HG03520 (cell line): ENCODE results near the gene MGAT4C.
"Not testable (repeated sequence)": the region's sequence is repeated elsewhere in the genome, so short reads cannot be mapped to it uniquely, and the experiment has no call there.

Source experiments
- ATAC-seq: cut with Tn5 transposase; IDR thresholded peaks from one replicate; pipeline ENCODE4 v1.9.1; 2021; ENCODE audit warnings: mild to moderate bottlenecking, moderate library complexity; ENCODE audit not compliant: unreplicated experiment

MGAT4C gene

DNA sequence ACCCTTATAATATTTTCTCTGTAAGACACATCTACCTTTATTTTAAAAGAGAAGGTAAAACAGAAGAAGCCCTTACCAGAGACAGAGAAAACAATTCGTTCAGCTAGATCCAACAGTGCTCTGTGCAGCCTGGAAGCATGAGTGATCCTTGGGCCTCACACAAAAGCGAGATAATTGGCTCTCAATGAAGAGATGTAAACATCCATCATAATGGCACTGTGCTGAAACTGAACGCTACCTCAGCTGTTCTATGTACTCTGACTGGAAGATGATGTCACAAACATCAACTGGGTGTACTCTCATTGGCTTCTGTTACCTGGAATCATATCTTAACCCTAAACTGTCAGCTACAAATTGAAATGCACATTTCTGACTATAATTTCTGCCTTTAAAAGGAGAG, at the start of gene MGAT4C:
MGAT4C (minus strand) TSS at position 229 of the 400 bp plus-strand sequence.
- ATAC-seq = no peak

DNA sequence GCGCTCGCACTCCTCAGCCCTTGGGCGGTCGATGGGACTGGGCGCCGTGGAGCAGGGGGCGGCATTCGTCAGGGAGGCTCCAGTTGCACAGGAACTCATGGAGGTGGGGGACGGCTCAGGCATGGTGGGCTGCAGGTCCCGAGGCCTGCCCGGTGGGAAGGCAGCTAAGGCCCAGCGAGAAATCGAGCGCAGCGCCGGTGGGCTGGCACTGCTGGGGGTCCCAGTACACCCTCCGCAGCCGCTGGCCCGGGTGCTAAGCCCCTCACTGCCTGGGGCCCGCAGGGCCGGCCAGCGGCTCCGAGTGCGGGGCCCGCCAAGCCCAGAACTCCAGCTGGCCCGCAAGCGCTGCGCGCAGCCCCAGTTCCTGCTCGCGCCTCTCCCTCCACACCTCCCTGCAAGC, 40.2 kb upstream of the MGAT4C start:
- not testable (repeated sequence) for ATAC-seq

DNA sequence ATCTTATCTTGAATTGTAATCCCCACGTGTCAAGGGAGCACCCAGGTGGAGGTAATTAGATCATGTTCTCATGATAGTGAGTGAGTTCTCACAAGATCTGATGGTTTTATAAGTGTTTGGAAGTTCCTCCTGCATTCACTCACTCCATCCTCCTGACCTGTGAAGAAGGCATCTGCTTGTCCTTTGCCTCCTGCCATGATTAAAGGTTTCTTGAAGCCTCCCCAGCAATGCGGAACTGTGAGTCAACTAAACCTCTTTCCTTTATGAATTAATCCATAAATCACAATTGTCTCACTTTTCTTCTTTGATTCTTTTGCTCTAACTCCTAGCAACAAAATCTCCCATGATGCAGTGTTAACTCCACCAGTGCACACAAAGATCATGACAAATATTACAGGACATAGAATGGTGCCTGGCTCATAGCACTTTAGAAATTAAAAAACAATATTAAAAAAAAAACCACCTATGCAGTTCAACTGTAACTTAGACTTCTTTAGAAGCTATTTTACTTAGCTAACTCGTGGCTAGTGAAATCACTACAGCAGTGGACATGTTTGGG, 37.6 kb upstream of the MGAT4C start:
- no peak for ATAC-seq

DNA sequence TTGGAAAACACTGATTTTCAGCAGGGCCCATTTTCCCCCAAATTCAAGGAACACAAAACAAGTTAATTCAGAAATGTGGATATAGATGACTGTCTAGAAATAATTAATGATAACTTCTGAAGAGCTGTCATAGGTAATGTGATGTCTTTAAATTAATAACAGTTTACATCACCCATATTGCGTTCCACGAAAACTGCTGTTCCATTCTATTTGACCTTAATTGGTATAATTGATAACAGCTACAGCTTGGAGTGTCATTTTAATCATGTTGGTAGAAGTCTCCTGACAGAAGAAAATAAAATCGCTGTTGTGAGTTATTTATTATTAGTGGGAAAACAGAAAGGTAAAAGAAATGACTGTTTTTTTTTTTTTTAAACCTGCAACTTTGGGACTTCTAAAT, 36.3 kb upstream of the MGAT4C start:
- no peak for ATAC-seq

DNA sequence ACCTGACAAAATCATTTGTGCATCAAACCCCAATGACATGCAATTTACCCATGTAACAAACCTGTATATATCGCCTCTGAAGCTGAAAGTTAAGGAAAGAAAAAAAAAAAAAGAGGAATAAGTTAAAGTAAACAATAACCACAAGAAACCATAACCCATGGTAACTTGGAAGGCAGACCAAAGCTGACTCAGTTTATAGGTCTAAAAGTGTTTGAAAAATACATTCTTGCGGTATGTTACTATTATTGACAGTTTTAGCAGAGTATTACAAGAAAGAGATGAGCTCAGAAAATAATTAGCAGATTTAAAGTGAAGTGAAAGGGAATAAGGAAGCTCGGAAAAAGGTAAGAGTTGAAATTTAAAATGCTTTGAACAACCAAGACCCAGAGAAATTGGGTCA, 34.4 kb upstream of the MGAT4C start:
- no peak for ATAC-seq

DNA sequence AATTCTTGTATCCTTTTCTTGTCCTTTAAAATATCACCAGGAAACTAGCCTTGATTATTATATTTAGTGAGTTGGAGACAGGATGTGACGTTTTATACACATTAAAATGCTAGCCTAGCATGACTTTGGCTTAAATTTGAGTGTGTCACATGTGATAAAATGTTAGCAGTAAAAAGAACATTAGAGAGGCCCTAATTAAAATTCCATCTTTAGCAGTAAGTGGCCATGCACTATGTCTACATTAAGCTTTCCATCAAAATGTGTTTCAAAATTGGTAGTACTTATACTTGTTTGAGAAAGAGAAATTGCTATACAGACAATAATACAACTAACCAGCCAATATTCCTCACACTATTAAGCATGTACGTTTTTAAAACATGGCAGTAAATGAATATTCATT, 29.9 kb upstream of the MGAT4C start:
- ATAC-seq = no peak

DNA sequence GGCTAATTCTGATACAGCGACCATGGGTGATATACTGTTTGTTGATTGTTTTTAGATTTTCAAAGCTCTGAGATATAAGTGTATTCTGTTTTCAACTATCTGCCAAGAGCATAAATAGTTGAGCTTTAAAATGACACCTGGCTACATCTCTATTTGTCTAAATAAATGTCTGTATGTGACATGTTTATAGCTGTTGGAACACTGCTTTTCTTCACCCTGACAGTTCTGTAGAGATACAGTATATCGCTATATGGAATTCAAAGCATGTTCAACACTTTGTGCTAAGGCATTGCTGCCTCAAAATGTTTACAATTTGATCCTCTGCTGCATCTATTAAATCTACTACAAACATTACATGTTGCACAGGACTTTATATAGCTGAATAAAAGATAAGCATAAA, 27.4 kb upstream of the MGAT4C start:
- ATAC-seq = no peak

DNA sequence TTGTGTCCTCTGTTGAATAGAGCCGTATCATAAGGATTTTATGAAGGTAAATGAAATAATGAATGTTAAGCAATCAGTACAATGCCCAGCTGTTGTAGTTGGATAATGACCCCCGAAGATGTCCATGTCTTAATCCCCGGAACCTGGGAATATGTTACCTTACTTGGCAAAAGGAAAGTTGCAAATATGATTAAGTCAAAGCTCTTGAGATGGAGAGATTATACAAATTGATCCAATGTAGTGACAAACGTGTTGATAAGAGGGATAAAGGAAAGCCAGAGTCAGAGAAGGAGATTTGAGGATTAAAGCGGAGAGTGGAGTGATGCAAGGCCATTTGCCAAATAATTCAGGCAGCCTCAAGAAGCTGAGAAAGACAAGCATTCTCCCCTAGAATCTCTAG, 19.2 kb upstream of the MGAT4C start:
- no peak for ATAC-seq

DNA sequence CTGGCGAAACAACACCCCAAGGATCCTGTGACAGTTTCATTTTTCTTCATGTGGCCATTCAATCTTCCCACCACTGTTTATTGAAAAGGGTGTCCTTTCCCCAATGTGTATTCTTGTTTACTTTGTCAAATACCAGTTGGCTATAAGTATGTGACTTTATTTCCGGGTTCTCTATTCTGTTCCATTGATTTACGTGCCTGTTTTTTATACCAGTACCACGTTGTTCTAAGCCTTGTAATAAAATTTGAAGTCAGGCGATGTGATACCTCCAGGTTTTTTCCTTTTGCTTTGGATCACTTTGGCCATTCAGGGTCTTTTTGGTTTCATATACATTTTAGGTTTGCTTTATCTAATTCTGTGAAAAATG, 9.1 kb upstream of the MGAT4C start:
- no peak for ATAC-seq

DNA sequence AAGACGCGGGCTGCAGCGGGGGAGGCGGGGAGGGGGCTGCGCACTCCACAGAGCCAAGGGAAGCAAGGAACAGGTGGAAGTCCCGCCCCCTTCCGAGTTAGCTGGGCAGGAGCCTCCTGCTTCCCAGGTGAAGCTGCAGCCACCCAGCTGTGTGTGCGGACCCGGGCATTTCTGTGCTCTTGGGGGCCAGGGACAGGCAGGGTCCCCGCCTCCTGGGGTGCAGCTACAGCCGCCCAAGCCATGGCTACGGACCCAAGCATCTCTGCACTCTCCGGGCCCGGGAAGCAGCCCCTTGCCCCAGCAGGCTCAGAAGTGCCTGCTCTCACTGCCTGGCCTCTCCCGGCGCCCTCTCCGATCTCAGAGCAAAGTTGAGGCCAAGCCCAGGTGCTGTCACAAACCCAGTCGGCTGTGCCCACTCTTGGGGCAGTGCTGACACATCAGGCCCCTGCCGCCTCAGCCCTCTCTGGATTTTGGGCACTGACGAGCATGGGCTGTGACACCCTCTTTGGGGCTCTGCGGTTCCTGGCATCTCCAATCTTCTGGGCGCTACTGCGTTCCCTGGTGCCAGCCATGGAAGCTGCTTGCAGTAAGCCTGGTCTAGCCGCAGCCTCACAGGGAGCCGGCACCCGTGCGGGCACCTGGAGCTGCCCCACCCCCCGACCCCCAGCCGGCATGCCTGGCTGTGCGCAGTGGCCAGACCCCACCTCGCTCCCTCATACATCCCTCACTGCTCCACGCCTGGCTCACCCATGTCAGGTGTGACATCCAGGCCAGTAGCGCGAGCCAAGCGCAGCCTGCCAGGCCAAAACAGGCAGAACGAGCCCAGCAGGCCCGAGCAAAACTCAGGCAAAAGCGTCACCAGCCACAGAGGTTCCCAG, 8.5 kb upstream of the MGAT4C start:
- no peak for ATAC-seq

DNA sequence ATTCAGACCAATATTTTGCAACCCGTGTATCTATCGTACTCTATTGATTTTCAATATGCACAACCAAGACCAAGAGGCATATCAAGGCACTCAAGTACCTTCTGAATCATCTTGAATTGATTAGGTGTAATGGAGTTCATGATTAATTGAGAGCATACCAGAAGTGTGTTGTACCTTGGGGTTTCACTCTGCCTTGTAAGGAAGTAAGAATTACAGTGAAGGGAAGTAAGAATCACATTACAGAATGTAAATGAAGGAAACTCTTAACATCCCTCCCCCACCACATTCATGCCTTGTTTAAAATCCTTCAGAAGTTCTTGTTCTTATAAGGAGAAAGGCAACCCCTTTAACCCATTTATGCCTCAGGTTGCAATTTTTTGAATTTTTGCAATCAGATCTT, 5.4 kb upstream of the MGAT4C start:
- ATAC-seq = no peak

DNA sequence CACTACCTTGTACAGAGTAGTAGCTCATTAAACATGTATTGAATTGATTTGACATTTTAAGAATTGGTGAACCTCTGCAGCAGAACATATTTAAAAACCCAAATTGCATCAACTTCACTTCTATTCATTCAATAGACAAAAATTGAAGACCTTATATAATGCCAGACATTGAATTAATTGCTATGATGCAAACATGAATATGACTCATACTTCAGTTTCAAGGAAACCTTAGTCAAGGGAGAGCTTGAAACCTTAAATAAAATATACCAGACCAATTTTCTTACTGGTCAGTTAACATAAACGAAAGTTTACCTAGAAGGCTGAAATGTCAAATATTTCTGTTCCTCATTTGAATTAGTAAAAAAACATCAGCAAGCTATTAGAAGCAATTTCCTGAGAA, 5.0 kb upstream of the MGAT4C start:
- no peak for ATAC-seq

DNA sequence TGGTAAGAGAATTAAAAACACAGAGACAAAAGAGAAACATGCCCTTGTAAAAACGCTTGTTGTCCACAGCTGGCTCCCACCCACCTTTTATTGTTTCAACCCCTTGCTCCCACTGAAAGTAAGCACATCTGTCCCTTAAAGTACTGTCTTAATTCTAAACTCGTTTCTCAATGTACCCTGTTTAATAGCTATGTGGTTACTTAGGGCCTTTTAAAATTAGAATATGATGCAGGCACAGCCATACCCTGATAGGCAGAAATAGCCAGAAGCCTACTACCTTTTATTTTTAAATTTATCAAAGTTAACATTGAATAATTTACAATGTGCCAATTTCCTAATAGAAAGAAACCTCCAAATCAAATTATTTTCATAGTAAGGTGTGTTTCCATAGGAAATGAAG, 4.0 kb upstream of the MGAT4C start:
- ATAC-seq = no peak

DNA sequence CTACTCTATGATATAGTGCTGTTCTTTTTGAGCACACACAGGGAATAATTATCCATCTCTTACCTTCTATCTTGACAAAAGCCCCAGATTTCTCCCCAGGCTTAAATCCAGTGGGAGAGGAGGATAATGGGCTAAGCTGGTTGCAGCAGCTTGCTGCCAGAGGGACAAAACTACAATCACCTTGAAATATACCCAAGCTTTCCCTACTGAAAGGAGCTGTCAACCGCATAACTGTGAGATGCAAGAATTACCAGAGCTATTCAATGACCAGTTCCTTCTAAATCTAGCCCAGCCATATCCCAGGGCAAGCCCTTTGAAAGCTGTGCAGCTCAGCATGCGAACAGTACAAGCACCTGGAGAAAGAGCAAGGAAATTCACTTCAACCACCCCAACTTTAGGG, 943 bp upstream of the MGAT4C start:
- ATAC-seq = no peak

DNA sequence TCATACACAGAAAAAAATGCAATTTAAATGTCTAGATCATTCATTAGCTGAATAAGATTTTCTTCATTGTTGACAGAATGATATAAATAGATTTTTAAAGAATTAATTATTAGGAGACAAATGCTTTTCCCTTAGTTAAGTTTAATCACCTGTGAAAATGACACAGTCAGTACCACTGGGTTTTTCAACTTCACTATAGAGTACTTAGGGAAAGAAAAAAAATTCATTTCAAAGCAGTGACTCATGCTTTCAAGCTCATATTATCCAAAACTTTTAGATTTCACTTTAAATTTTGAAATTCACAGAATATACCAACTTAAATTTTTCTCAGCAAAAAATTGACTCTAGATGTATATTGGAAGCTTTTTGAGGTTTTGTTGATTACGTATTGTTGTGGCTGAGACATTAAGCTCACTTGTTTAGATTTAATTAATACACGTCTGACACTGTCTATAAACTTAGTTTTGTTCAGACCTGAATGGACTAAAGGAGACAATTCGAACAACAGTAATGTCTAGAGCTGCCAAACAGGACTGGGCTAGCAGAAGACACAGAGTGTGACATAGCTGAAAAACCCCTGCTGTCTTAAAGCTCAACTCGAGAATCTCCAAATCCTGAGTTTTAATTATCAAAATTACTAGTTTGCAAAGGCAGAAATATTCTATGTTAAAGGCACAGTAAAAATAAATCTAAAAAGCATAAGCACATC, 1.6 kb downstream of the MGAT4C start:
- ATAC-seq = no peak

DNA sequence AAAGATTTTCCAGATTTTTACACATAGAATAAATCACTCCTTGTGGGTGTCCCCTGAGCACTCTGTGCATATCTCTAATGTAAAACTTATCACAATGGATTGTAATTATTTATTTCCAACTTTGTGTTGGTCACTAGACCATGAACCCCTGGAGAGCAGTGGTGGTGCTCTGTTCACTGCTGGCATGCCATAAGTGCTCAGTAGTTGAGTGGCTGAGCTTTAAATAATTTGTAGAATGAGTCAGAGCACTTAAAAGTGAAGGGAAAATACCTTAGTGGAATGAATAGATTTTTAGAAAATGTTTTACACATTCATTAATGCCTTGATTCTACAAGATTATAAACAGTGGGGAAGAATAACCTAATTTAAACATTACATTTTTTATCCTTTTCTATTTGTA, 6.3 kb downstream of the MGAT4C start:
- no peak for ATAC-seq

DNA sequence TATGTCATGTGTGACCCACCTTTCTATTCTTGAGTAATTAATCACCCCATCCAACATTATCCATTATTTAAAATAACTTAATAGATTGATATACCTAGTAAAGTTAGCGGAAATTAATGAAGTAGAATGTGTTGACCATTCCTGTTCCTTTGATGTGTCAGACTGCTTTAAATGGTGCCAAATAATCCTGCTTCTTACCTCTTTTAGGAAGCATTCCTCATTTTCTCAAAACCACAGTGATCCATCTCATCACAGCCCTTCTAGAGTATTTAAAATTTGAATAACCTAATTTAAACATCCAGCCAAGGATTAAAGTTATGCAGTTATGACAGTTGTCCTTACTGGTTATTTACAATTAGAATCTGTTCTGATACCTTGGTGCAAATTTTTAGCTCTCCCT, 6.9 kb downstream of the MGAT4C start:
- no peak for ATAC-seq

DNA sequence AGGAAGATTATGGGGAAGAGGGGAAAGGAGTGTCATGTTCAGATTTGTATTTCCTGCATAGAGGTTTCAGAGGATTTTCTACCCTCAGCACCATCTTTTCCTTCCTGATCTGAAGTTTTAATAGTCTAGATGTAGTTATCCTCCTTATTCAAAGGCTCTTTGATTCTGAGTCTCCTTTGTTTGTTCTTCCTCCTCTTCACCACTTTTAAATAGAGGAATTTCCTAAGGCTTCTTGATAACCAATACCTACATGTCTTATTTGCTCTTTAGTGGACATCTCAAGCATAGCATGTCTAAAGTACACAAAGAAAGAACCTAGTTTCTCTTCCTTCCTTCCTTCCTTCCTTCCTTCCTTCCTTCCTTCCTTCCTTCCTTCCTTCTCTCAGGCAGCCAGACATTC, 8.3 kb downstream of the MGAT4C start:
- no peak for ATAC-seq

DNA sequence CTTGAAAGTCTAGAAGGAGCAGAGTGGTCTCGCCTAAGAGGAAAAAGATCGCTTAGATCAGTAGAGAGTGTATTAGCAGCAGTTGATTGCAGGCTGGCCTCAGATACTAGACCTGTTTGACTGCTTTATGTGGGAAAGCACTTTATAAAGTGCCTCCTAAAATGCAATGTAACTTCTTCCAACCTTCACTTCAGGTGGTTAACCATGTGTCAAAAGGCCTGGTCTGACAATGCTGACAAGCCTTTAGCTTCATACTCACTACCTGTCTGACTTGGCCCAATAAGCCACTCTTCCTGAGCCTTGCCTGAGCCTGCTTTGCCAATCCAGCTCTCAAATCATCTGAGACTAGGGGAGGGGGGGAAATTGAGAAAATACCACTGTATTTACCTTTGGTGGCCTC, 14.6 kb downstream of the MGAT4C start:
- no peak for ATAC-seq

DNA sequence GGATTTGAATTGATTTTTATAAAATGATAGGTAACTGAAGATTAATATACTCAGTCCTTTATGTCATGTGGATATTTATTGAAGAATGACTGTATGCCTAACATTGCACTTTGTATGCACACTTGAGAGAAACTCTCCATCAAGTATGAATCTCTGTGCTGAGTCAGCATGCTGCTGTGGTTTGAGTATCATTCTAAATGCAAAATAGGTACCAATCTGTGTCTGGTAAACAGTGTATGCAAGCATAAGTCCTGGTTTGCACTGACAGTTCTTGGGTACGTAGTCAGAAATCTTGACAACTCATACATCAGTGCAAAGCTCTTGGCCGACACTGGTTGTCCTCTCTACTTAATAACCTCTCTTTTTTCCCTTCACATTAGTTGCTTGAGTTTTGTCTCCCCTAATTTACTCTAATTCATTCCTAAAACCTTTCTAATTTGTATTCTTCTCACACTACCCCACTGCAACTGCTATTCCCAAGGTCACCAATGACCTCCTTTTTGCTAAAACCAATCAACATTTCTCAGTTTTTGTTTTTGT, 21.8 kb downstream of the MGAT4C start:
- ATAC-seq = no peak

DNA sequence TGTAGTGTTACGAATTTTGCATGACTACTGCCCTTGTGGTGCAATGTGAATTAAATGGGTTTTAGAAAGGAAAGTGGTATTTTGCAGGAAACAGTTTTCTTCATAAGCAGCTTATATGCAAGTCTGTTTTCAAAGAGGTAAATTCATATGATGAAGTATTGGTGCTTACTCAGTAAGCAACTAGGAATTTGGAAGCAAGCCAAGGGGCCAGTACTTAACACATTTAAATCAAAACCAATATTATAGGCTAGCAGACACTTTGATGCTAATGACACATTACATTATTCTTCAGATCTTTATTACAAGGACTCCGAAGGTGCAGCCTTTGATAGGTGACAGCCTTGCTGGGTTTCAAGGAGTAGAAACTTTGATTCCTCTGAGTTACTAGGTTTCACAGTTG, 23.1 kb downstream of the MGAT4C start:
- ATAC-seq = no peak
